ENCODE data around the gene PRKCZ. TPM values are rescaled to one million over a fixed set of nuclear protein-coding genes. Genes with fewer than 3 reads are reported as not detected.

PRKCZ gene
- total and polyA plus RNA-seq, 9 of the 15 experiments (the other 6 are each of a cell fraction or from before 2014, with no cell fraction given) = 0.07 to 3.1 (median 1.3) TPM

GRCh38 chr1:2133039-2133878 is 83.0 kb downstream of the PRKCZ start (continued):
- TF ChIP-seq L3MBTL2 (IDR thresholded peaks at IDR 0.05) (peak; percentile 30; the same call in 1 of the 2 replicates), PCBP1 (IDR thresholded peaks at IDR 0.05; ENCODE audit: low read depth, low read length, poor library complexity, severe bottlenecking) (peak; percentile 70), CBFA2T3 (IDR thresholded peaks at IDR 0.05) (peak; percentile 77), KLF1 (tag; IDR thresholded peaks at IDR 0.05) (peak; percentile 56), HDAC6 (IDR thresholded peaks at IDR 0.05; ENCODE audit: low read depth, low read length) (no peak), ZNF316 (IDR thresholded peaks at IDR 0.05) (peak; percentile 60), PRDM10 (IDR thresholded peaks at IDR 0.05; ENCODE audit: partially characterized antibody) (peak; percentile 22), ZNF311 (CRISPR knock-in tag; IDR thresholded peaks at IDR 0.05) (no peak), YY1 (IDR thresholded peaks at IDR 0.05; ENCODE audit: borderline replicate concordance in 1 of 3, control insufficient read depth in 1 of 3, extremely low read depth in 1 of 3, insufficient read depth in 3 of 3, insufficient read length in 1 of 3, insufficient replicate concordance in 2 of 3, low read depth in 1 of 3, low read length in 2 of 3) (peak in 2 of 3 experiments; percentile 73 to 77), ILF3 (IDR thresholded peaks at IDR 0.05; ENCODE audit: borderline replicate concordance) (no peak), RCOR1 (IDR thresholded peaks at IDR 0.05; ENCODE audit: borderline replicate concordance in 1 of 2, low read depth in 2 of 2, low read length in 2 of 2) (0 out of 4 replicates have a peak, but pooled peaks of 1 of the 2 experiments have one; percentile 2), GMEB1 (CRISPR knock-in tag; IDR thresholded peaks at IDR 0.05) (peak; percentile 40; the same call in 1 of the 2 replicates), SP1 (CRISPR knock-in tag; IDR thresholded peaks at IDR 0.05) (peak; percentile 97), NCOR1 (IDR thresholded peaks at IDR 0.05) (no peak), ATF1 (CRISPR knock-in tag; IDR thresholded peaks at IDR 0.05) (peak; percentile 30; the same call in 1 of the 2 replicates), ATF1 (tag; IDR thresholded peaks at IDR 0.05) (peak; percentile 80), ZNF146 (CRISPR knock-in tag; IDR thresholded peaks at IDR 0.05; ENCODE audit: unreplicated experiment) (no peak), E2F6 (IDR thresholded peaks at IDR 0.05; ENCODE audit: borderline replicate concordance in 1 of 2, extremely low read depth in 1 of 2, insufficient read depth in 1 of 2, insufficient read length in 1 of 2, low read depth in 1 of 2, low read length in 1 of 2, poor library complexity in 1 of 2, severe bottlenecking in 1 of 2) (peak in 1 of 2 experiments; percentile 46)
